ENCODE data around the gene ARHGEF19.
"Not testable (repeated sequence)": the region's sequence is repeated elsewhere in the genome, so short reads cannot be mapped to it uniquely, and the experiment has no call there.

ARHGEF19 gene

GRCh38 chr1:16212251-16212961 is at the start of gene ARHGEF19:
TSS of gene ARHGEF19 (minus strand) at chr1:16212652. CDS start at chr1:16209054, 3,598 bp downstream.
- no peak for DNase-seq (ENCODE audit: extremely low read depth in 1 of 2, low read depth in 1 of 2)

GRCh38 chr1:16262067-16262466 is 49.6 kb upstream of the ARHGEF19 start:
- DNase-seq (ENCODE audit: extremely low read depth in 1 of 2, low read depth in 1 of 2), result no peak

- DNase-seq (ENCODE audit: extremely low read depth in 1 of 2, low read depth in 1 of 2), result no peak
These were observed 48.4 kb upstream of the ARHGEF19 start for GRCh38 chr1:16260814-16261213.

- DNase-seq (ENCODE audit: extremely low read depth in 1 of 2, low read depth in 1 of 2), result no peak
These were observed 46.2 kb upstream of the ARHGEF19 start for GRCh38 chr1:16258591-16259135.

- no peak for DNase-seq (ENCODE audit: extremely low read depth in 1 of 2, low read depth in 1 of 2)
These were observed 45.5 kb upstream of the ARHGEF19 start for GRCh38 chr1:16257968-16258367.

- DNase-seq (ENCODE audit: extremely low read depth in 1 of 2, low read depth in 1 of 2), result not testable (repeated sequence)
These were observed 45.1 kb upstream of the ARHGEF19 start for GRCh38 chr1:16257556-16257955.

- DNase-seq (ENCODE audit: extremely low read depth in 1 of 2, low read depth in 1 of 2), result no peak
These were observed 44.0 kb upstream of the ARHGEF19 start for GRCh38 chr1:16256478-16256877.

- DNase-seq (ENCODE audit: extremely low read depth in 1 of 2, low read depth in 1 of 2), result no peak
These were observed 41.9 kb upstream of the ARHGEF19 start for GRCh38 chr1:16254263-16254928.

GRCh38 chr1:16253332-16253922 is 41.0 kb upstream of the ARHGEF19 start:
- DNase-seq (ENCODE audit: extremely low read depth in 1 of 2, low read depth in 1 of 2), result no peak

GRCh38 chr1:16252912-16253311 is 40.5 kb upstream of the ARHGEF19 start:
- no peak for DNase-seq (ENCODE audit: extremely low read depth in 1 of 2, low read depth in 1 of 2)

GRCh38 chr1:16251381-16251780 is 38.9 kb upstream of the ARHGEF19 start:
- DNase-seq (ENCODE audit: extremely low read depth in 1 of 2, low read depth in 1 of 2), result no peak

- DNase-seq (ENCODE audit: extremely low read depth in 1 of 2, low read depth in 1 of 2), result no peak
These were observed 38.2 kb upstream of the ARHGEF19 start for GRCh38 chr1:16250524-16251251.

- DNase-seq (ENCODE audit: extremely low read depth in 1 of 2, low read depth in 1 of 2), result no peak
These were observed 37.3 kb upstream of the ARHGEF19 start for GRCh38 chr1:16249596-16250241.

GRCh38 chr1:16248603-16249516 is 36.4 kb upstream of the ARHGEF19 start:
- DNase-seq (ENCODE audit: extremely low read depth in 1 of 2, low read depth in 1 of 2), result no peak

GRCh38 chr1:16248007-16248436 is 35.6 kb upstream of the ARHGEF19 start:
- DNase-seq (ENCODE audit: extremely low read depth in 1 of 2, low read depth in 1 of 2), result no peak

GRCh38 chr1:16247441-16247840 is 35.0 kb upstream of the ARHGEF19 start:
- DNase-seq (ENCODE audit: extremely low read depth in 1 of 2, low read depth in 1 of 2), result no peak

GRCh38 chr1:16246961-16247360 is 34.5 kb upstream of the ARHGEF19 start:
- DNase-seq (ENCODE audit: extremely low read depth in 1 of 2, low read depth in 1 of 2), result no peak

GRCh38 chr1:16246239-16246638 is 33.8 kb upstream of the ARHGEF19 start:
- not testable (repeated sequence) for DNase-seq (ENCODE audit: extremely low read depth in 1 of 2, low read depth in 1 of 2)

GRCh38 chr1:16245476-16246196 is 33.2 kb upstream of the ARHGEF19 start:
- DNase-seq (ENCODE audit: extremely low read depth in 1 of 2, low read depth in 1 of 2), result no peak
